Hepatocyte (in vitro differentiated cells): ENCODE results near the gene KCNK15.

Experiments
- CTCF ChIP-seq: fragments of 200-600 bp; sonication (generic); IDR thresholded peaks from 2 replicates; pipeline ENCODE4 v1.5.1; 2016; ENCODE audit warnings: antibody characterized with exemption, mild to moderate bottlenecking; ENCODE audit not compliant: poor library complexity
- EZH2 ChIP-seq: fragments of 200-600 bp; sonication (generic); IDR thresholded peaks from 2 replicates; pipeline ENCODE4 v1.6.1; 2016; ENCODE audit warnings: antibody characterized with exemption, mild to moderate bottlenecking, borderline replicate concordance
- EZH2phosphoT487 ChIP-seq: fragments of 200-600 bp; sonication (generic); IDR thresholded peaks from one replicate; pipeline ENCODE4 v1.6.1; 2018; ENCODE audit warnings: antibody characterized with exemption, mild to moderate bottlenecking, low read depth, moderate library complexity; ENCODE audit not compliant: unreplicated experiment, severe bottlenecking

- TF ChIP-seq CTCF = no peak
- TF ChIP-seq EZH2 = no peak
- TF ChIP-seq EZH2phosphoT487 = no peak
Observed at GRCh38 chr20:44795836-44796235, 50.2 kb downstream of the KCNK15 start.
